GM12892 (cell line): ENCODE measurements around the gene URB2.

Experiments used
- POLR2AphosphoS5 ChIP-seq: IDR thresholded peaks from 2 replicates; pipeline ENCODE4 v1.6.1; 2011; ENCODE audit warnings: low read depth, low read length, control low read depth
- TAF1 ChIP-seq: IDR thresholded peaks from 2 replicates; pipeline ENCODE4 v1.6.1; 2011; ENCODE audit warnings: low read depth, mild to moderate bottlenecking, control low read depth, low read length, borderline replicate concordance

DNA sequence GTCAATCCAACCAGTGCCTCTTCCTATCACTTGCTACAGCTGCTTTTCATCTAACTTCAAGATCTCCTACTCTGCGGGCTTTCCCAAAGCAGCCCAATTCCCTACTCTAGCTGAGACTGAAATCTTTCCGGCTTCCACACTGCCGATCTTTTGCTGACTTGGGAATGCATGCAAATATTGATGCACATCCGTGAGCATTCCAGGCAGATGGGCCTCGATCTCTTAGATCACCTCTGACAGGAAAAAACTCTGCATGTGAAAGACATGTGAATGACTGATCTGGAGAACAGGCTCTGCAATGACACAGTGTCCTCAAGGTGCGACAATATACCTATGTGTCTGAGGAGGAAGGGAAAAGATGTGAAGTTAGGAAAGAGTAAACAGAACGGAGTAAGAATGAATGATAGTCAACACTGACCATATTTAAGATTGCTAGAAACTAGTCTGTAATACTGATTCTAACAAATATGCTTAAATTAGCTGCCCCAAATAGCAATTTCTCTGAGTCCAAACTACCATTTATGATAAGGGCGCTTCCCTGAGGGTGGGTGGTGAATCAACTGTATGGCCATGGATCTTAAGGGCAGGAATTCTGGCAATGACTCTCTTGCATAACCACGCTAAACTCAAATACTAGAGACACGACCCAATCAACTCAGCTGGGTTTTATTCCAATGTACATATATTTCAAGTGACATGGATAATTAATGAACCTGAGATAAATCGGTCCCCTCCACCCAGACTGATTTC is 8.5 kb upstream of the URB2 start:
- TF ChIP-seq POLR2AphosphoS5 = no peak
- TF ChIP-seq TAF1 = no peak
